ENCODE measurements around the gene PSTPIP2.

DNA sequence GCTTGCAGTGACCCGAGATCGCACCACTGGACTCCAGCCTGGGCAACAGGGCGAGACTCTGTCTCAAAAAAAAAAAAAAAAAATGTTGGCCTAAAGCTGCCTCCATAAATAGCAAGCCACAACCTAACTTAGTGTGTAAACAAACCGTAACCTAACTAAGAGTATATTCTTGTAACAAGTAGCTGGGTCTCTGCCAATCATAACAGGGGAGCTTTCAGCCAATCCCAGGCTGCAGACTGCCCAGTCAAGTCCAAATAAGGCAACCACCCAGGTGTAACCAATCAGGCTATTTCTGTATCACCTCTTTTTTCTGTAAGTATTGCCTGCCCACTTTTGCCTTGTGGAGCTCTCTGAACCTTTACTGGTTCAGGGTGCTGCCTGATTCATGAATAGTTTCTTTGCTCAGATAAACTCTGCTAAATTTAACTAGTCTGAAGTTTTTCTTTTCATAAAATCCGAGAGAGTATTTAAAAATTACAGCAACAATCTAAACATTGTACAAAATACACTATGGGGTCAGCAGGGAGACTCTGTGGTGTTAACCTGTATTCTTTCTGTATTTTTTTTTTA, 4.5 kb downstream of the PSTPIP2 start:
- TF ChIP-seq CTCF (IDR thresholded peaks at IDR 0.05; ENCODE audit: poor library complexity) (no peak), EZH2 (IDR thresholded peaks at IDR 0.05; ENCODE audit: borderline replicate concordance) (no peak), EZH2phosphoT487 (IDR thresholded peaks at IDR 0.05; ENCODE audit: low read depth, severe bottlenecking, unreplicated experiment) (no peak)

All from hepatocyte (in vitro differentiated cells).